GM12874 (cell line): ENCODE measurements around the gene RALGAPB.

ENCODE experiments used
- CTCF ChIP-seq: IDR thresholded peaks from 2 replicates; pipeline ENCODE4 v1.5.1; 2011; ENCODE audit warnings: low read depth, mild to moderate bottlenecking, control low read depth, low read length, moderate library complexity; ENCODE audit not compliant: insufficient read depth

Gene RALGAPB

GRCh38 chr20:38534756-38535155 lies 62.1 kb downstream of the RALGAPB start:
- TF ChIP-seq CTCF, result no peak

DNA sequence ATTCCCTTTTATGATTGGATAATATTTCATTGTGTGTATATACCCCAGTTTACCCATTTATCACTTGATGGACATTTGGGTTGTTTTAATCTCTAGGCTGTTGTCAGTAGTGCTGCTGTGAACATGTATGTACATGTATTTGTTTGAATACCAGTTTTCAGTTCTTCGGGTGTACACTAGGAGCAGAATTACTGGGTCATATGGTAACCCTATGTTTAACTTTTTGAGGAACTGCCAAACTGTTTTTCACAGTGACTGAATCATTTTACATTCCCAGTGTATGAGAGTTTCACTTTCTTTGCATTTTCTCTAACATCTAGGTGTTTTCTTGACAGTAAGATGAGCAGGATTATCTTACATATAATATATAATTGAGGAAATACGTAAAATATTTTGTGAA lies 63.7 kb downstream of the RALGAPB start:
- no peak for TF ChIP-seq CTCF

GRCh38 chr20:38537176-38537575 lies 64.5 kb downstream of the RALGAPB start:
- TF ChIP-seq CTCF, result no peak

DNA sequence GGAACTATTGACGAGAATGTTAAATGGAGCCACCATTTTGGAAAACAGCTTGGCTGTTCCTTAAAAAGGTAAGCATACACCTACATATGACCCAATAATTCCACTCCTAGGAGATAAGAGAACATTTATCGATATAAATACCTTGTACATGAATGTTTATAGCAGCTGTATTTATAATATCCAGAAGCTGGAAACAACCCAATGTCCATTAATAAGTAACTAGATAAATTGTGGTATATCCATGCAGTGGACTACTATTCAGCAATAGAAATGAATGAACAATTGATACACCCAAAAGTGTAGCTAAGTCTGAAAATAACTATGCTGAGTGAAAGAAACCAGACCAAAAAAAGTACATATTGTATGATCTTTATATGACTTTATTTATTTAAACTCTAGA lies 66.1 kb downstream of the RALGAPB start:
- TF ChIP-seq CTCF, result no peak

DNA sequence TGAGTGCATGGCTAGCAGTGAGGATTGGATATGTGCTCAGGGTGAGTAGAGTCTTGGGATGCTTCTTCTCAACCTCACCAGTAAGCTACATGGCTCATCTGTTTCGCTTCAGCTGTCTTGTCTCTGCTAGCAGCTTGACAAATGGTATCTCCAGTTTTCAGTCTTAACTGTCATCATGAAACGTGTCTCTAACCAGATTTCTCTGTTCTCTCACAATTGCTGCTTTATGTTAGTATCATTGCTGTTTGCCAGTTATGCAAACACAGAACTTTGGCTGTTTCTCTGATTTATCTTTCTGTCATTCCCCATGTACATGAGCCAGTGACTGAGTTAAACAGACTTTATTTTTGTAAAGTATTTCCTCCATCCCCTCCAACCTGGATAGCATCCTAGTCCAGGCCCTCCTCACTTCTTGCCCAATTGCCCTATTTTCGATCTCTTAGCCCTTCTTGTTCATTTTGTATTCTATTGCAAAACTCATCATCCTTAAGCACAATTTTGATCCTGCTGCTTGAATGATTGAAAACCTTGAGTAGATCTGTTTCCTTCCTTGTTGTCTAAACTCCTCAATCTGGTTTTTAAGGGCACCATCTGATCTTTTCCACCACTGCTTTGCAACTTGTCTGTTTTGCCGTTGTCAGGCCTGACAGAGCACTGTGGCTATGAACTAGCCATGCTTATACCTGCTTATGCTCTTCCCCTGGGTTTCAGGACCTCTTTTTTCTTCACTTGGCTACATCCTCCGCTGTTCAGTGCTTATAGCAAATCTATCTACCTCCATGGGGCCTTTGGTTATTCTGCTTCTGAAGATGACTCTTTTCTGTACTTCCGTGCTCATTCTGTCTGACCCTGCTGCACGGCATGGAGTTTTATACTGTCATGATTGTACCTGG lies 70.6 kb downstream of the RALGAPB start:
- TF ChIP-seq CTCF, result no peak

DNA sequence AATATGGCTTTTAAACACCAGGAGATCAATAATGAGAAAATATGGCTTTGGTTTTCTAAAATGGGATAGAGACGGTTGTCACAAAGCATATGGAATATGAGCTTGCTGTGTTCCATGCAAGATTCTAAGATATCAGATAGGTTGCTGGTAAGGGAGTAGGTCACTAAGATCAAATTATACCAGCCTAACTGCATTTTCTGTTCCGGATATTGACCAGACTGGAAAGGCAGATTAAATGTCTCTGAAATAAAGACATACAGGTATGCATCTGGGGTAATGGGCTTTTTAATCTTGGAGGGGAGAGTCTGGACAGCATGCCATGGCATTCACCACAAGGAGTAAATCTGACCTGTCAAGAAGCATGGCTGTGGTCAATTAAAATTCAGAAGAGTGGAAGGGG lies 73.1 kb downstream of the RALGAPB start:
- TF ChIP-seq CTCF, result no peak

GRCh38 chr20:38547288-38548085 lies 74.8 kb downstream of the RALGAPB start:
- TF ChIP-seq CTCF, result no peak
